Esophagus squamous epithelium (tissue), 4 donors: ENCODE measurements around the gene MYO1C.

Experiments used
- CTCF ChIP-seq, 6 experiments: fragments of 450-650 bp in 4 of 6; fragments of 200-600 bp in 2 of 6; sonication (generic) in 2 of 6; IDR thresholded peaks; one replicate each; pipeline ENCODE4 v1.5.1; 2016 to 2019; ENCODE audit warnings: antibody characterized with exemption in 6 of 6, mild to moderate bottlenecking in 4 of 6, moderate library complexity in 4 of 6
- POLR2A ChIP-seq, 4 donors: fragments of 450-650 bp; IDR thresholded peaks; one replicate each; pipeline ENCODE4 v1.6.1; 2017; ENCODE audit warnings: antibody characterized with exemption in 4 of 4, mild to moderate bottlenecking in 4 of 4, moderate library complexity in 3 of 4

GRCh38 chr17:1522626-1523025 lies 30.1 kb upstream of the MYO1C start:
- TF ChIP-seq CTCF (IDR thresholded peaks at IDR 0.05) (no peak), POLR2A (IDR thresholded peaks at IDR 0.05) (no peak)
